T-helper 2 cell treated with Interferon-gamma antibody and Interleukin-4, amounts not matched to agents 100 ng/mL and 5 ng/mL, for 36 hours (primary cell): Measurements from ENCODE around the gene CADM1. TPM values are rescaled to one million over a fixed set of nuclear protein-coding genes. Genes with fewer than 3 reads are reported as not detected.

ENCODE experiments used
- intact Hi-C: fragments of 100-400 bp; cut with micrococcal nuclease; formaldehyde crosslinking; loops from one replicate; pipeline ENCODE4 v1.15.1; 2023
- total RNA-seq: library from RNA; stranded (reverse); gene quantifications from 2 replicates; pipeline ENCODE4 v1.2.3, GENCODE V29; 2022

CADM1 gene
- total RNA-seq, 1 donor from 2014 or later = 0.91 TPM

GRCh38 chr11:115188898-115189278 lies 315.3 kb downstream of the CADM1 start:
- intact Hi-C loops = no loop called here

- intact Hi-C loops = no loop called here
Measured at GRCh38 chr11:115188188-115188897, 315.9 kb downstream of the CADM1 start.

GRCh38 chr11:115185931-115186330 lies 318.3 kb downstream of the CADM1 start:
- intact Hi-C loops = no loop called here

- intact Hi-C loops = no loop called here
Measured at GRCh38 chr11:115185507-115185906, 318.7 kb downstream of the CADM1 start.

DNA sequence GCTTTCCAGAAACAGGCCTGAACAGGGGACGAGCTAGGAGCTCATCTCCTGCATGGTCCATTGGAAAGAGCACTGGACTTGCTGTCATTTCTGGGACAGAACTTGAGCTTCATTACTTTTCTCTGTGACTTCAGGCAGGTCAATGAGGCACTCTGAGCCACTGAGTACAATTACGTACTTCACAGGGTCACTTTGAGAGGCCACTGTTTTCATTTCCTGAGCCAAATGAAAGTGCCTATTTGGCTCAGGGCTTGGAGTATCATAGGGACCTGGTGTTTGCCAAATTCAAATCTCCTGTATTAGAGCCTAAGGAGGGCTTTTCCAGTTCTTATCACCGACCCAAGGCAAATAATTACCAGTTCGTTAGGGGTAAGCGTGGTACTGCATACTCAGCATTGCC lies 319.3 kb downstream of the CADM1 start:
- intact Hi-C loops = no loop called here

DNA sequence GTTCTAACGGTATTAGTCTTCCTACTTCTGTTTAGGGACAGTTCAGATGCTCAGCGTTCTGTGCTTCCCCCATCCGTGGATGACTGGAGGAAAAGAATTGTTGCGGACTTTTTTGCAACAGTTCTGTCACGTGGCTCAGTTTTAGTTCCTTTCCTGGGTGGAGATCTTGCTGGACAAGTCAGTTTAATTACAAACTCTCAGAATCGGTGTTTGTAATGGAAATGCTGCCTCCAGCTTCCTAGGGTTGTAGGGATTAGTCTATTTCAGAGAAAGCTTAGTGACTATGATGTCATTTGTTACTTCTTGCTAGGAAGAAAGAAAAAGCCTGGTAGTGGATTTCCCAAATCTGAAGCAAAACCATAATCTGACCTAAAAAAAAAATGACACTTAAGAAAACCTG lies 320.4 kb downstream of the CADM1 start:
- intact Hi-C loops = no loop called here

GRCh38 chr11:115183136-115183535 lies 321.1 kb downstream of the CADM1 start:
- intact Hi-C loops = no loop called here

- intact Hi-C loops = no loop called here
Measured at GRCh38 chr11:115182282-115182955, 321.8 kb downstream of the CADM1 start.

DNA sequence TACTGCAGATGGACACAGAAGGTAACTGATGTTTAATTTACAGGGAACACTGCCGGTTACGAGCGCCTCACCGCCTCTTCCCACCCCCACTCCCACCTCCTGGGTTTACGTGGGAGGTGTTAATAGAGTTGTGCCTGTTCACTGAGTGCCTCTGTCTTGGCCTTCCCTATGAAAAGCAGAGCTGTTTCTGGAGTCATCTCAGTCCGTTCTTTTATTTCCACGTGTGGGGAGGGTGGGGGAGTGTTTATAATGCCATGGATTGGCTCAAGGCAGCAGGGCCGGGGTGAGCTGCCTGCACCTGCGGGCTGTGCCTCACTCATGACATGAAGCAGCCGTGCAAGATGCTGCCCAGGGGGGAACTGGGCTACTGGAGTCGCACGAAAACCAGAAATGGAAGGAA lies 322.7 kb downstream of the CADM1 start:
- intact Hi-C loops = no loop called here

- intact Hi-C loops = no loop called here
Measured at GRCh38 chr11:115180272-115180671, 323.9 kb downstream of the CADM1 start.

- intact Hi-C loops = no loop called here
Measured at GRCh38 chr11:115179636-115180035, 324.6 kb downstream of the CADM1 start.

DNA sequence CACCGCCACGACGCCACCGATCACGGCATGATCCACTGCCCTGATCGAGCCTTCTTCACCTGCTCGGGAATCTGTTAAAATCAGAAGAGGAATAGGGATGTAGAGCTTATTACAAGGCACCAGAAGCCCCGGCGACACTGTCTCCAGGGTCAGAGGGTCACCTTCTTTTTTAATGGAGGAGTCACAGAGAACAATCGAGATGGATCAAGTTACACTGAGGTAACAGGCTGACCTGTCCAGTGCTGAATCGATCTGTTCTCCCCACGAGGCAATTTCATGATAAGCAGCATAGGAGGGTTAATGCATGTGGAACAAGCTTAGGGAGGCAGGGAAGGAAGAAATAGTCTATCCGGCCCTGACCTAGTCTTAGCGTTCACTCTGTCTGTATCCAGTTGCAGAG lies 325.5 kb downstream of the CADM1 start:
- intact Hi-C loops = no loop called here

GRCh38 chr11:115173136-115173535 lies 331.1 kb downstream of the CADM1 start:
- intact Hi-C loops = no loop called here

- intact Hi-C loops = no loop called here
Measured at GRCh38 chr11:115170133-115170815, 333.9 kb downstream of the CADM1 start.

GRCh38 chr11:115169251-115169650 lies 335.0 kb downstream of the CADM1 start:
- intact Hi-C loops = no loop called here

GRCh38 chr11:115168686-115169085 lies 335.5 kb downstream of the CADM1 start:
- intact Hi-C loops = no loop called here

GRCh38 chr11:115168229-115168671 lies 336.0 kb downstream of the CADM1 start:
- intact Hi-C loops = no loop called here

DNA sequence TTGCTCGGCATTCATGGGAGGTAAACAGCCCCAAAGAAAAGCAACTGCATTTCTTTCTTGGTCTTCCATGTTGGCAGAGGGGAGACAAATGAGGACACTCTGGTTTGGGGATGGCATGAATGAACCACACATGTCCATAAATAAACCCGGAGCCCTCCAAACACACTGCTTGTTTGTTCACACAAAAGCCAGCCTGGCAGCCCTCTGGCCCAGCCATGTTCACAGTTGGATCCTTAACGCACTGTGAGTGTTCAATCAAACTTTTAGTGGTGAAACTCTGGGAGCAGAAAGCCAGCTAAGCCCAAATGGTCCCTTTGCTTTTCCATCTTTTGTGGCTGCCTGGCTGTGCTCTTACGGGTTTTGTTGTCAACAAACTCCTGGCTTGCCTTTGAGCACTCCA lies 336.8 kb downstream of the CADM1 start:
- intact Hi-C loops = no loop called here

DNA sequence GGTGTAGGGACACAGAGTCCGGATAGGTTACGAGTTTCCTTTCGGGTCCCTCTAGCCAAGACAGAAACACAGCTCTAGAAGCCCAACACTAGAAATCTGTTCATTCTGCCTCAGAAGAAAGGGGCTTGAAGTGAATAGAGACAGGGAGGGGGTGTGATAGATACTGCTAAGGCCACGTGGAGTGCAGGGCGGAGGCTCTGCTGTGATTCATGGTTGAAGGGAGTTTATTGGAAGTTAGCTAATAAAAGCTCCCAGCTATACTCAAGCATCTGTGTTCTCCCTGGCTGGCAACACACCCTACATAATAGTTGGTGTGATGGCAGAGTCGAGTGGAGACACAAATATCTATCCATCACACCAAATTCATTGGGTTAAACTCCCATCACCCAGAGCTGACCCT lies 337.4 kb downstream of the CADM1 start:
- intact Hi-C loops = no loop called here

DNA sequence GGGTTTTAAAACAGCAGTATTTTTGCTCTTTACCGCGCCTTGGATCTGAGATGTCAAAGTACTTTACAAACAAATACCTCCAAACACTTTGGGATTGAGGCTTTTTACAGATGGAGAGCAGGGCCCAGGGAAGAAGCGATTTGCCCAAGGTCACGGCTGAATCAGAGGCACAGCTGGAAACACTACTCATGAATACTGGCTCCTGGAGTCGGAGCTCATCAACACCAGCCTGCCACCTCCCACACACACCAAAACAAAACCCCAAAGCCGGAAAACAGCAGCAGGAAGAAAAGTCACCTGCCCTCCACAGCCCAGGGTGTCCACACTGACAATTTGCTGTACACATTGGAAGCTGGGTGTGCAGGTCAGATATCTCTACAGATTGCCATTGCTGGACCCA lies 339.4 kb downstream of the CADM1 start:
- intact Hi-C loops = no loop called here

DNA sequence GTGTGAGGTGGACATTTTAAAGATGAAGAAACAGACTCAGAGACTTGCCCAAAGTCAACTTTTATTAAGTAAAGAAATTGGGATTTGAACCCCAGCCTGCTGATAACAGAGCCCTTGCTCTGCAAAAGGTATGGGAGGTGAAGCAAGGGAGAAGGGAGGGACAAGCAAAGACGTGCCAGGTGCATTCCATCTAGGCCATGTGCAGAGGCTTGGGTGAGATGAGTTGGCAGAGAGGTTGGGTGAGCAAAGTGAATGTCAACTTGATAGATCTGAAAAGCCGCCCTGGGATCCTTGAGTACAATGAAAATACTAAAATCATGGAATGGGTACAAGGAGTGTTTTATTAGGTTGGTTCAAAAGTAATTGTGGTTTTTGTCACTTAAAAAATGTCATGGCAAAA lies 341.3 kb downstream of the CADM1 start:
- intact Hi-C loops = no loop called here

GRCh38 chr11:115161876-115162275 lies 342.3 kb downstream of the CADM1 start:
- intact Hi-C loops = no loop called here

- intact Hi-C loops = no loop called here
Measured at GRCh38 chr11:115159207-115159606, 345.0 kb downstream of the CADM1 start.
